A673 (cell line): ENCODE data around the gene CDON.

Source experiments
- EZH2 ChIP-seq: fragments of 200-600 bp; sonication (generic); IDR thresholded peaks from 2 replicates; pipeline ENCODE4 v1.6.1; 2017; ENCODE audit warnings: borderline replicate concordance, low read depth, mild to moderate bottlenecking, mixed read lengths, antibody characterized with exemption, low read length; ENCODE audit not compliant: poor library complexity, severe bottlenecking
- TF ChIP-seq, protein P1 (sequence below): fragments of 300-800, 200-600 bp; sonication (generic); conservative IDR thresholded peaks from 2 replicates; pipeline ENCODE4 v1.5.1; 2017; ENCODE audit warnings: low read depth, mild to moderate bottlenecking, antibody characterized with exemption, low read length, moderate library complexity, mixed read lengths

DNA sequence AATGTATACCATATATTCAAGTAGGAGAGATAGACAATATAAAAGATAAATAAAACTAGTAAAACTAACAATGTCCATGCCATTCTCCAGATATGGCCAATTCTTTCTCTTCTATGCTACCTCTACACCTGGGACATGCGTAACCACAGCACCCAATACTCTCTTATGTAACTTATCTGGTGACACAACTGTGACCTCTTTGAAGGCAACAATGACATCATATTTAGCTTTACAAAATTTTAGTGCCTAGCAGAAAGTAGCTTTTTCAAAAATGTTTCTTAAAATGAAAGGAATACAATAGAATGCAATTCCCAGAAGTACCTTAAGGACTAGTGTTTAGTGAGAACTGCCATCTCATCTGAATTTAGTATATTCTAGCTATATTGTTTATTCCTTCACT, 36.8 kb downstream of the CDON start:
- TF ChIP-seq, protein P1, sequence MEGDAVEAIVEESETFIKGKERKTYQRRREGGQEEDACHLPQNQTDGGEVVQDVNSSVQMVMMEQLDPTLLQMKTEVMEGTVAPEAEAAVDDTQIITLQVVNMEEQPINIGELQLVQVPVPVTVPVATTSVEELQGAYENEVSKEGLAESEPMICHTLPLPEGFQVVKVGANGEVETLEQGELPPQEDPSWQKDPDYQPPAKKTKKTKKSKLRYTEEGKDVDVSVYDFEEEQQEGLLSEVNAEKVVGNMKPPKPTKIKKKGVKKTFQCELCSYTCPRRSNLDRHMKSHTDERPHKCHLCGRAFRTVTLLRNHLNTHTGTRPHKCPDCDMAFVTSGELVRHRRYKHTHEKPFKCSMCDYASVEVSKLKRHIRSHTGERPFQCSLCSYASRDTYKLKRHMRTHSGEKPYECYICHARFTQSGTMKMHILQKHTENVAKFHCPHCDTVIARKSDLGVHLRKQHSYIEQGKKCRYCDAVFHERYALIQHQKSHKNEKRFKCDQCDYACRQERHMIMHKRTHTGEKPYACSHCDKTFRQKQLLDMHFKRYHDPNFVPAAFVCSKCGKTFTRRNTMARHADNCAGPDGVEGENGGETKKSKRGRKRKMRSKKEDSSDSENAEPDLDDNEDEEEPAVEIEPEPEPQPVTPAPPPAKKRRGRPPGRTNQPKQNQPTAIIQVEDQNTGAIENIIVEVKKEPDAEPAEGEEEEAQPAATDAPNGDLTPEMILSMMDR = no peak
- TF ChIP-seq EZH2 = no peak
